RCC 7860 (cell line): Measurements from ENCODE around the gene GTPBP3.
"Not testable (repeated sequence)": the region's sequence is repeated elsewhere in the genome, so short reads cannot be mapped to it uniquely, and the experiment has no call there.

Experiments used
- DNase-seq: peaks from one replicate; pipeline ENCODE4 v3.0.0-alpha.2; 2015; ENCODE audit warnings: low spot score
- FAIRE-seq: peaks from 2 replicates; lab custom pipeline; 2012; peaks lifted over from hg19 to GRCh38; lab: Jason Lieb, UNC

The GTPBP3 gene, protein sequence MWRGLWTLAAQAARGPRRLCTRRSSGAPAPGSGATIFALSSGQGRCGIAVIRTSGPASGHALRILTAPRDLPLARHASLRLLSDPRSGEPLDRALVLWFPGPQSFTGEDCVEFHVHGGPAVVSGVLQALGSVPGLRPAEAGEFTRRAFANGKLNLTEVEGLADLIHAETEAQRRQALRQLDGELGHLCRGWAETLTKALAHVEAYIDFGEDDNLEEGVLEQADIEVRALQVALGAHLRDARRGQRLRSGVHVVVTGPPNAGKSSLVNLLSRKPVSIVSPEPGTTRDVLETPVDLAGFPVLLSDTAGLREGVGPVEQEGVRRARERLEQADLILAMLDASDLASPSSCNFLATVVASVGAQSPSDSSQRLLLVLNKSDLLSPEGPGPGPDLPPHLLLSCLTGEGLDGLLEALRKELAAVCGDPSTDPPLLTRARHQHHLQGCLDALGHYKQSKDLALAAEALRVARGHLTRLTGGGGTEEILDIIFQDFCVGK

DNA sequence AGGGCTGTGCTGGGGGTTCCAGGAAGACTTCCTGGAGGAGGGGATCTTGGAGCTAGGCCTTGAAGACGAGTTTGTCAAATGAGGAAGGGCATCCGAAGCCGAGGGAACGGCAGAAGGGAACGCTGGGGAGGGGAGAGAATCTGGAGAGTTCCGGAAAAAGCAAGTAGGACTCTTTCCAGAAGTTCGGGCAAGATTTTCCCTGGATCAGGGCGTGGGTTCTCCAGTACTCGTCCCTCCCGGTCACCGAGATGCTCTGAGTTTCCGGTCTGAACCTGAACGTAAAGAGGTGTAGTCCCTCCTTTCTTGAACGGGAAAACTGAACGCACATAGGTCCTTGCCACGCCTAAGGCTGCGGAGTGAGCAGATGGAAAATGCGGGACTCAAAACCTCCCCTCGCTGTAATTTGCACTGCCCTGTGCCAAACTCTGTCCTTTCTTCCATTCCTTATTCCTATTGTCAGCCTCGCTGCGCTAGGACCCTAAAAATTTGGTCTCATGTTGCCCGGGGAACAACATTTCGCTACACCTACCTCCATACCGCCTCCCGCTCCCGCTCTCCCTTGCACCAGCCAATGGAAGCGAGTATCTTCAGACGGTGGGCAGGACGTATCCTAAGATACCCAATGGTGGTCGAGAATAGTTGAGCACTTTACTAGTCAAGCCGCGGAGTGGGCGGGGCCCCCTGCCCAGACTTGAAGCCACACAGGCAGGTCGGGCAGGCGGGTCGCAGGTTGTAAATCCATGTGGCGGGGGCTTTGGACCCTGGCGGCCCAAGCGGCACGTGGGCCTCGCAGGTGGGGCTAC is at the start of gene GTPBP3:
Gene GTPBP3 (plus strand): TSS at position 682 of the 803 bp plus-strand sequence. CDS start 59 bp downstream, at position 741.
- FAIRE-seq (peak; percentile 90), DNase-seq (peak; percentile 97)

GRCh38 chr19:17289489-17289888 is 47.9 kb upstream of the GTPBP3 start:
- DNase-seq (no peak), FAIRE-seq (no peak)

DNA sequence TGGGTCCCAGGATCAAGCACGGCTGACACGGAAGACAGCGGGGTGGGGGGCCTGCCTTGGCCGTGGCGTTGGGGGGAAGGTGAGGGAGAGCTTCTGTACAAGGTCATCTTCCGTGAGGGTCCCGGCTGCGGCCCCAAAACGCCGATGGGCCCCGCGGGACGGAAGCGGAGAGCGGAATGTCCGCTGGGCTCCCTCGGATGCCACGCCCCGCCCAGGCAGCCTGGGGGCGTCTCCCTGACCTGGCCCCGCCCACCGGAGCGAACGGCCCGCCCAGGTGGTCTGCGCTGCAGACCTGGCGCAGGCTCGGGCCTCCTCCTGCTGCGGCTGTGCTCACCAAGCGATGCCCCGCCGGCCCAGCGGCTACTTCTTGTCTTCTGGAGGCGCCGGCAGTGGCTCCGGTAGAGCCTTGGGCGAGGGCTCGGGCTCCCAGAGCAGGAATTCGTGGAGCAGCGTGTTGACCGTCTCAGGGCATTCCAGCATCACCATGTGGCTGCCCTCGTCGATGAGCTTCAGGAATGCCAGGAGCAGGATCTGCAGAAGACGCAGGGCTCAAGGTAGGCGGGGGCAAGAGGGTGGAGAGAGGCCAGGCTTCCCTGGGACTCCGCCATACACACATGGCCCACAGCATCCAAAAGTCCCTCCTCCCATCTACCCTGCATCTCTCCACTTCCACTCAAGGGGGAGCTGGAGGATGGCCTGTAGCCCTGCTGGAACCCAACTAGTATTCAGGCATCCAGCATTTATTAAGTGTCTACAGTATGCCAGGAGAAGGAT is 44.9 kb upstream of the GTPBP3 start:
- DNase-seq, result no peak
- no peak for FAIRE-seq

GRCh38 chr19:17293605-17294004 is 43.7 kb upstream of the GTPBP3 start:
- no peak for FAIRE-seq
- no peak for DNase-seq

DNA sequence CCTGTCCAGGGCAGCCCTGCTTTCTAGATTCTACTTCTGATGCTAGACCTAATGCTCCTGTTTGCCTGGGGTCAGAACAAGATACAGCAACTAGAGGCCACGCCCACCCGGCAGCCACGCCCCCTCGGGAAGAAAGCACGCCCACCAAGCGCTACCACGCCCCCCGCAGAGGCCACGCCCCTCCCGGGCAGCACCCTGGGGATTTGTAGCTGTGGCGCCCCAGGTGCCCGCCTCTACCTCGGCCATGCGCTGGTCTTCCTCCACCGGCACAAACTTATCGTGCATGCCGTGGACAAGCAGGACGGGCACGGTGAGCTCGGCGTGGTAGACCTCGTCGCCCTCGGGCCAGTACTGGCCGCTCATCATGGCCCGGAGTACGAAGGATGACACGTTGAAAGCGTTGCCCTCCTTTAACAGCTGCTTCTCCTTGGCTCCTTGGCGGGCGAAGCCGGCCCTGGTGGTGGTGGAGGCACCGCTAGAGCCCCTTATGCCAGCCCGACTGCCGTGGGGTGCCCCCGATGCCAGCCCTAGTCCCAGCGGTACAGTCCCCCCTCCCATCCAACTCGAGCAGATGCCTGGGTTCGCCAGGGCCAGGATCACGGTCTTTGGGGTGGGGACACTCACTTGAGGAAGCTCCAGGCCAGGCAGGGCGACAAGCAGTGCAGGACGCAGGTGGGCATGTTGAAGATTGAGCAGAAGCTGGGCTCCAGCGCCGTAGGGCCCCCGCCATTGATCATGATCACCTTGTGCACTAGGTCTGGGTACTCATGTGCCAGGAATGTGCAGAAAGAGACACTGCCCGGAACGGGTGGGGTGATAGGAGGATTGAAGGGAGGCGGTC is 43.1 kb upstream of the GTPBP3 start:
- FAIRE-seq, result no peak
- no peak for DNase-seq

DNA sequence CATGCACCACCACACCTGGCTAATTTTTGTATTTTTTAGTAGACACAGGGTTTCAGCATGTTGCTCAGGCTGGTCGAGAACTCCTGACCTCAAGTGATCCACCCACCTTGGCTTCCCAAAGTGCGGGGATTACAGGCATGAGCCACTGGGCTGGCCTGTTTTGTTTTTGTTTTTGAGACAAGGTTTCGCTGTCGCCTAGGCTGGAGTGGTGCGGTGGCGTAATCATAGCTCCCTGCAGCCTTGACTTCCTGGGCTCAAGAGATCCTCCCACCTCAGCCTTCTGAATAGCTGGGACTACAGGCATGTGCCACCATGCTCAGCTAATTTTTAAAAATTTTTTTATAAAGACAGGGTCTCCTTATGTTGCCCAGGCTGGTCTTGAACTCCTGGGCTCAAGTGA is 41.8 kb upstream of the GTPBP3 start:
- not testable (repeated sequence) for DNase-seq, FAIRE-seq

GRCh38 chr19:17296273-17296672 is 41.1 kb upstream of the GTPBP3 start:
- FAIRE-seq, result peak; percentile 41

GRCh38 chr19:17296976-17297375 is 40.4 kb upstream of the GTPBP3 start:
- FAIRE-seq (no peak), DNase-seq (no peak)

More at GRCh38 chr19:17296273-17296672, 41.1 kb upstream of the GTPBP3 start:
- DNase-seq, result peak; percentile 71

DNA sequence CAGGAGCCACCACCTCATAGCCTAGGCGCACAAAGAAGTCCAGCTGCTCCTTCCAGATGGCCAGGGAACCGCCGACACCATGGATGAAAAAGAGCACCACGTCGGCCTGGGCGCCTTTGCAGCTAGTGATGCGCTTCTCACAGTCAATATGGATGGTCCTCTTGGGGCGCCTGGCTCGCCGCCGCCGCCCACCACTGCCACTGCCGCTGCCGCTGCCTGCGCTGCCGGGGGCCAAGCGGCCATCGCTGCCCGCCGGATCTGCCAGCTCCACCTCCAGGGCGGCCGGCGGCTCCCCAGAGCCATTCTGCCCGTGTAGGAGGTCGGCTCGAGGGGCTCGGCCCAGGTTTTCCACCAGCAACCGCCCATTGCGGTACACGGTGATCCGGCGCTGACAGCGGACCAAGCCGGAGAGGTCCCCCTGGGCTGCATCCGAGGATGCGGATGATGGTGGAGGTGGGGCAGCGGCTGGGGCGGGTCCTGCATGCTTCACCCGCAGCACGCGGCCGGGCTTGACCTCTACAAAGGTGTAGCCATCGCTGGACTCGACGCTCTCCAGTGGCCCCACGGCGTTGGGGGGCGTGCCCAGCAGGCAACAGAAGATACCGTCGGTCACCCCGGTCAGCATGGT is 36.2 kb upstream of the GTPBP3 start:
- FAIRE-seq, result no peak

DNA sequence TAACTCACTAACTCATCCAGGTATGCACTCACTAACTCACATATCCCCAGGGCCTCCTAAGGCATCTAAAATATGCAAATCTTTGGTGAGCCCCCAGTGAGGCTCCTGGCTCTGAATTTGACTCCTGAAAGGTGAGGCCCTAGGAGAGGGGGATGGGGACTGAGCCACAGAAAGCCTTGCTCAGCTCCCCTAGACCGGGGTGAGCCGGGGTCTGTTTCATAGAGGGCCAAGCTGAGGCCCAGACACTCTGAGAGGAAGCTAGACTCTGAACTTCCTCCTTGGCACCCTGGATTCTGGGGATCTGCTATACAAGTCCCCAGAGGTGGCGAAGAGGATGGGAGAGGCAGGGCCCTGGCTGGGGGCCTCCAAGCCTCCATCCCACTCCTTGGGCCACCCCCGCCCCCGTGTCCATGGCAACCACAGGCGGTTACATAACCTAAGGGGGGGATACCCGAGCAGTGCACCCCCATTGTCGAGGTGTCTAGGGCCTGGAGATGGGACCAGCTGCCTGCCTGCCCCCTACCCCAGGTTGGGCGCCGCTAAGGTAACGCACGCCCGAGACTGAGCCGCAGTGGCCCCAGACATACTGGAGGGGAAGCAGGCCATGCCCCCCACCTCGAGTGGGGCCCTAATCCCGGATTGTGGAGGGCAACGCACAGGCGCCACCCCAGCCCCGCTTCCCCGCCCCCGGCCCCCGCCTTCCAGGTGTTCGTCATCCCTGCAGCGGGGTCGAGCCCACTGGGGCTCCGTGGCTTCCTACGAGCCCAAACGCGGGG is 34.8 kb upstream of the GTPBP3 start:
- no peak for FAIRE-seq

More for the DNA sequence above, 36.2 kb upstream of the GTPBP3 start:
- no peak for DNase-seq

GRCh38 chr19:17303167-17303939 is 34.0 kb upstream of the GTPBP3 start, which contains the start of gene ABHD8:
Gene ABHD8 (minus strand): TSS chr19:17303425. CDS start chr19:17301616, 1,809 bp downstream.
- DNase-seq (peak; percentile 86), FAIRE-seq (peak; percentile 11)

More for the DNA sequence above, 34.8 kb upstream of the GTPBP3 start:
- DNase-seq, result no peak

DNA sequence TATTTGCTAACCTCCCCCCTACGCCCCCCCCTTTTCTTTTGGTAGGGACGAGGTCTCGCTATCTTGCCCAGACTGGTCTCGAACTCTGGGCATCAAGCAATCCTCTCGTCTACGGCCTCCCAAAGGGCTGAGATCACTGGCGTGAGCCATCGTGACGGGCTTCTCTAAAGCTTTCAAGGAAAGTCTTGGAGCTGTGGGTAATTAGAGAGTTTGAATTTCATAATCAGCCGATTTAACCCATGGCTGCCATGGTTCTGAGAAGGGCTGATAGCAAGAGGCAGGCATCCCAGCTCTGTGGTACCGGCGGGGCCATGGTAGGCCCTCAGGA is 33.4 kb upstream of the GTPBP3 start:
- FAIRE-seq (no peak), DNase-seq (no peak)

- DNase-seq, result no peak
These were observed 32.8 kb upstream of the GTPBP3 start for GRCh38 chr19:17304386-17305215.

DNA sequence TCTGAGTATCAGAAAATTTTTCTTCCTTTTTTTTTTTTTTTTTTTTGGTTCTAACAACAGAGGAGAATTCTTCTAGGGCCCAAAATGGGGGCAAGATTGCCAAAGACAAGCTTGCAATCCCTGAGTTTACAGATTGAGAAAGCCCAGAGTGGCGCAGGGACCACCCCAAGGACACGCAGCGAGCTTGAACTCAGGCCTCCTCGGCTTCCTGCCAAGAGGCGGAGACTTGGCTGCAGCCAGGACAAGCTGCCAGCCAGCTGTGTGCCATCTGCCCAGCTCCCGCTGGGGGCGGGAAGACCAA is 32.2 kb upstream of the GTPBP3 start:
- FAIRE-seq (no peak), DNase-seq (no peak)

More at GRCh38 chr19:17304386-17305215, 32.8 kb upstream of the GTPBP3 start:
- no peak for FAIRE-seq

GRCh38 chr19:17305517-17306284 is 31.7 kb upstream of the GTPBP3 start, which contains the start of gene MRPL34:
Gene MRPL34 (plus strand): TSS chr19:17305872. CDS start chr19:17305893, 21 bp downstream.
- FAIRE-seq, result peak; percentile 93

GRCh38 chr19:17306285-17306714 is 31.1 kb upstream of the GTPBP3 start:
- no peak for DNase-seq
- no peak for FAIRE-seq

More at GRCh38 chr19:17305517-17306284, 31.7 kb upstream of the GTPBP3 start, which contains the start of gene MRPL34:
- DNase-seq, result peak; percentile 100
